Measurements from ENCODE around the gene ZNF442. TPM values are rescaled to one million over a fixed set of nuclear protein-coding genes. Genes with fewer than 3 reads are reported as not detected.

Gene ZNF442
- 2.3 and 2.9 TPM in 2 replicates for total RNA-seq

DNA sequence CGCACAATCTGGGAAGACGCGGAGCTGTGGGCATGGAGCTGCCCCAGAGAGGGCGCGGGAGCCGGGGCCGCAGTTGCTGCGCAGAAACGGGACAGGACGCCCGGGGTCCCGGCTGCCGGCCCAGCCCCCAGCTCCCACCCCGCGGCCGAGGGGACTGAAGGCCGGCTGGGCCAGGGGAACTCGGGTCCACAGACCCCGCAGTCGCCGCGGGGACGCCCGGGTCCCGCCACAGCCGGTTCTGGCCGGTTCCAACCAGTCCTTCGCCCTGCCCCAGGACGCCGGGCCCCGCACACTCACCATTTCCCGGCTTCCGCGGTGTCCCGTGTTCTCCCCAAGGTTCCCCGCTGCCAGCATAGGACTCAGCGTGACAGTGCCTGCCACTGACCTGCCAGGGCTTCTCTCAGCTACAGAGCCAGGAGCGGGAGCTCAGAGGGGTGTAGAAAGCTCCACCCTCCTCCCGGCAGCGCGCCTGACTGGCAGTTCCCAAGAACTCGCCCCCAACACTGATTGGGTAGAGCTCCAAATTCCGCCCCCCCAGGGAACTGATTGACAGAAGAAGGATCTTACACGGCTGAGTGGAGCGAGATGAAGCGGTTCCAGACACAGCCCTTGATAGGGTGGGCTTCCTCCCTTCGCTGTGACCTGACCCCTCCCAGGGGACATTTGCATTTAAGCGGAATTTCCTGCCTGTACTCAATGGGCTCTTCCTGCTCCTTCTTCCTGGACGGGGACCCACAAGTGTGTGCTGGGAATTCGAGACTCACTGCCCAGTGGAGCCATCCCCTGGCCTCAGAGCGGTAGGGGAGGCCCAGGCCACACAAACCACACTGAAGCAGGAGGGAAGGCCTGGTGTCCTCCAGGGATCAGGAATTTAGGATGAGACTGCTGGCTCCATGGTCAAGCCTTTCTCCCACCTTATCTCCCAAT is at the start of gene ZNF442:
TSS of gene ZNF442 (minus strand) at position 448 of the 927 bp plus-strand sequence. CDS start 2,052 bp downstream, outside the sequence.

GRCh38 chr19:12400633-12401502 is 35.4 kb upstream of the ZNF442 start, which contains the start of gene ZNF799:
TSS of gene ZNF799 (minus strand) at chr19:12401271. CDS start at chr19:12401070, 201 bp downstream.

GRCh38 chr19:12333162-12334159 is 32.0 kb downstream of the ZNF442 start, which contains the start of gene ZNF563:
TSS of gene ZNF563 (minus strand) at chr19:12333633. CDS start at chr19:12333482, 151 bp downstream.

Other genes starting within 250 kb of the ZNF442 start
- 2.3 and 3.8 TPM in 2 replicates for gene ZNF20, start 225.3 kb downstream of the ZNF442 start, total RNA-seq
- gene ZNF625, start 208.9 kb downstream of the ZNF442 start, total RNA-seq, result 6.8 and 12.3 TPM in 2 replicates
- 2.6 and 7.5 TPM in 2 replicates for gene ZNF136, start 202.6 kb downstream of the ZNF442 start, total RNA-seq
- 6.0 and 8.0 TPM in 2 replicates for gene ZNF44, start 70.8 kb downstream of the ZNF442 start, total RNA-seq
- 2.4 and 2.7 TPM in 2 replicates for gene ZNF563, start 32.0 kb downstream of the ZNF442 start, total RNA-seq
- 5.2 and 7.0 TPM in 2 replicates for gene ZNF799, start 35.6 kb upstream of the ZNF442 start, total RNA-seq
- gene ZNF443, start 75.3 kb upstream of the ZNF442 start, total RNA-seq, result 4.0 and 9.0 TPM in 2 replicates
- 2.3 and 3.5 TPM in 2 replicates for gene ZNF709, start 119.1 kb upstream of the ZNF442 start, total RNA-seq
- 5.8 and 9.8 TPM in 2 replicates for gene ZNF564, start 185.8 kb upstream of the ZNF442 start, total RNA-seq
- gene ZNF490, start 245.1 kb upstream of the ZNF442 start, total RNA-seq, result 3.2 and 9.9 TPM in 2 replicates
- gene ZNF791, start 245.2 kb upstream of the ZNF442 start, total RNA-seq, result 9.4 and 14.3 TPM in 2 replicates